ENCODE measurements around the gene ALG12. TPM values are rescaled to one million over a fixed set of nuclear protein-coding genes. Genes with fewer than 3 reads are reported as not detected.
A peak's percentile ranks its signal among the peaks of the same experiment; 100 is the strongest.

The ALG12 gene
- total RNA-seq, 2 donors from 2014 or later, result 19.7 to 26.2 TPM

- no peak overlapping the region for H3K27ac Mint-ChIP-seq
Measured at GRCh38 chr22:49915610-49916009, 2.6 kb downstream of the ALG12 start.

GRCh38 chr22:49914256-49914655 is 4.0 kb downstream of the ALG12 start:
- H3K36me3 Mint-ChIP-seq (ENCODE audit: low read depth), result peaks cover 15% of the 10 kb centered on the region
- no peak for TF ChIP-seq CTCF (conservative IDR thresholded peaks at IDR 0.05)
- H3K27me3 ChIP-seq (ENCODE audit: control insufficient read depth, insufficient read depth, low read length, poor library complexity, severe bottlenecking), result no peaks in the 10 kb centered on the region
- no peaks in the 10 kb centered on the region for H3K27me3 Mint-ChIP-seq (ENCODE audit: insufficient read depth)
- peak; percentile 14 for DNase-seq
- no peak overlapping the region for H3K9ac ChIP-seq (ENCODE audit: extremely low read depth, low read length, poor library complexity, severe bottlenecking)
- 86 to 92% methylated on average over 10 to 12 of the region's 12 CpGs for WGBS, 2 experiments (ENCODE audit: insufficient coverage in 1 of 2, insufficient read length in 1 of 2)
- H3K4me3 ChIP-seq (ENCODE audit: low read length), result no peak overlapping the region
- H3K4me1 Mint-ChIP-seq, result peaks cover 6% of the 10 kb centered on the region
- no peak overlapping the region for H3K4me3 Mint-ChIP-seq
- H3K4me1 ChIP-seq (ENCODE audit: control insufficient read depth, insufficient read depth, low read length), result no peaks in the 10 kb centered on the region
- H3K27ac ChIP-seq (ENCODE audit: low read depth, low read length), result no peak overlapping the region
- H3K9me3 ChIP-seq (ENCODE audit: control insufficient read depth, low read length), result no peaks in the 10 kb centered on the region
- peaks cover 19% of the 10 kb centered on the region for H3K36me3 ChIP-seq (ENCODE audit: control insufficient read depth, insufficient read depth, low read length)
- H3K9me3 Mint-ChIP-seq, result no peaks in the 10 kb centered on the region
- H3K27ac Mint-ChIP-seq, result no peak overlapping the region

More at GRCh38 chr22:49915610-49916009, 2.6 kb downstream of the ALG12 start:
- DNase-seq, result peak; percentile 76
- no peaks in the 10 kb centered on the region for H3K27me3 Mint-ChIP-seq (ENCODE audit: insufficient read depth)
- Histone ChIP-seq H3K4me3 (ENCODE audit: low read length) (no peak overlapping the region), H3K27me3 (ENCODE audit: control insufficient read depth, insufficient read depth, low read length, poor library complexity, severe bottlenecking) (no peaks in the 10 kb centered on the region), H3K27ac (ENCODE audit: low read depth, low read length) (no peak overlapping the region), H3K36me3 (ENCODE audit: control insufficient read depth, insufficient read depth, low read length) (peaks cover 24% of the 10 kb centered on the region), H3K9ac (ENCODE audit: extremely low read depth, low read length, poor library complexity, severe bottlenecking) (no peak overlapping the region), H3K9me3 (ENCODE audit: control insufficient read depth, low read length) (no peaks in the 10 kb centered on the region), H3K4me1 (ENCODE audit: control insufficient read depth, insufficient read depth, low read length) (no peaks in the 10 kb centered on the region)
- H3K36me3 Mint-ChIP-seq (ENCODE audit: low read depth), result peaks cover 22% of the 10 kb centered on the region
- H3K4me3 Mint-ChIP-seq, result no peak overlapping the region
- no peaks in the 10 kb centered on the region for H3K9me3 Mint-ChIP-seq
- peaks cover 11% of the 10 kb centered on the region for H3K4me1 Mint-ChIP-seq
- 85 to 86% methylated on average over 11 to 12 of the region's 12 CpGs for WGBS, 2 experiments (ENCODE audit: insufficient coverage in 1 of 2, insufficient read length in 1 of 2)
- TF ChIP-seq CTCF (conservative IDR thresholded peaks at IDR 0.05), result no peak

- H3K9me3 Mint-ChIP-seq, result no peaks in the 10 kb centered on the region
- no peaks in the 10 kb centered on the region for H3K27me3 Mint-ChIP-seq (ENCODE audit: insufficient read depth)
- 95 to 97% methylated on average over 14 of the region's 14 CpGs for WGBS, 2 experiments (ENCODE audit: insufficient coverage in 1 of 2, insufficient read length in 1 of 2)
- H3K27ac Mint-ChIP-seq, result no peak overlapping the region
- peaks cover 6% of the 10 kb centered on the region for H3K4me1 Mint-ChIP-seq
- peaks cover 22% of the 10 kb centered on the region for H3K36me3 Mint-ChIP-seq (ENCODE audit: low read depth)
- no peak overlapping the region for H3K9ac ChIP-seq (ENCODE audit: extremely low read depth, low read length, poor library complexity, severe bottlenecking)
- H3K9me3 ChIP-seq (ENCODE audit: control insufficient read depth, low read length), result no peaks in the 10 kb centered on the region
- DNase-seq, result no peak
- H3K27ac ChIP-seq (ENCODE audit: low read depth, low read length), result no peak overlapping the region
- no peak for TF ChIP-seq CTCF (conservative IDR thresholded peaks at IDR 0.05)
- no peak overlapping the region for H3K4me3 ChIP-seq (ENCODE audit: low read length)
- H3K27me3 ChIP-seq (ENCODE audit: control insufficient read depth, insufficient read depth, low read length, poor library complexity, severe bottlenecking), result no peaks in the 10 kb centered on the region
- peaks cover 19% of the 10 kb centered on the region for H3K36me3 ChIP-seq (ENCODE audit: control insufficient read depth, insufficient read depth, low read length)
- no peaks in the 10 kb centered on the region for H3K4me1 ChIP-seq (ENCODE audit: control insufficient read depth, insufficient read depth, low read length)
- no peak overlapping the region for H3K4me3 Mint-ChIP-seq
Measured at GRCh38 chr22:49913446-49913845, 4.8 kb downstream of the ALG12 start.

All from endodermal cell (in vitro differentiated cells).